Sciatic nerve (tissue), 2 donors: ENCODE data around the gene RPL18A. TPM values are rescaled to one million over a fixed set of nuclear protein-coding genes. Genes with fewer than 3 reads are reported as not detected.
A peak's percentile ranks its signal among the peaks of the same experiment; 100 is the strongest.

Source experiments
- ATAC-seq: fragments of 200-7000 bp; cut with Tn5 transposase; one replicate; pipeline ENCODE4 v1.9.1; 2020; ENCODE audit warnings: mild to moderate bottlenecking, moderate library complexity
- DNase-seq: peaks from one replicate; pipeline ENCODE4 v3.0.0-alpha.2; 2020; ENCODE audit warnings: low spot score
- intact Hi-C: fragments of 100-400 bp; cut with DNase I; formaldehyde crosslinking; loops from one replicate; pipeline ENCODE4 v1.14.2; 2022
- total RNA-seq: library from RNA; stranded (reverse); fragmentation: NEBNext Ultra II Directional; extraction: Animal tissue kit (Norgen Biotek cat#: 25700); gene quantifications from one replicate; pipeline ENCODE4 v1.2.1, GENCODE V29; 2021
- donor health status: DM: no; HTN: no; CAD: no.
- donor health status: DM: no; HTN: no; CAD: no.

The RPL18A gene
- total RNA-seq = 1,112 TPM

- peak; percentile 99 for ATAC-seq
- intact Hi-C loops = loop anchor here (10.0 kb wide), 1 partner anchor 135 kb away; no protein-coding TSS in a partner anchor
- peak; percentile 99 for DNase-seq
Measured at GRCh38 chr19:17859533-17860330, at the start of gene RPL18A. RPL18A (plus strand) TSS chr19:17859910; CDS start chr19:17859957, 47 bp downstream.

DNA sequence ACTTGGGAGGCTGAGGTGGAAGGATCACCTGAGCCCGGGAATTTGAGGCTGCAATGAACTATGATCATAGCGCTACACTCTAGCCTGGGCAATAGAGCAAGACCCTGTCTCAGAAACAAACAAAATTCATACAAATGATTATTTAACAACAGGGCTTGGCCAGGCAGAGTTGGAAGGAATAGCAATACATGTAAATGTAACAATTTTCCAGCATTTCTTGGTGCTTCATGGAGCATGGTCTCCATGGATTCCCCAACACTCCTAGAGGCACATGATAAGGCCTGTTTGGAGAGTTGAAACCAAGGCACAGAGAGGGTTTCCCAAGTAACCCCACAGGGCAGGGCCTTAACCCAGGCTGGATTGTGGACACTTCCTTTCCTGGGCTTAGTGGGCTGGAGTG, 48.6 kb upstream of the RPL18A start:
- intact Hi-C loops = no loop called here
- no peak for ATAC-seq
- no peak for DNase-seq

DNA sequence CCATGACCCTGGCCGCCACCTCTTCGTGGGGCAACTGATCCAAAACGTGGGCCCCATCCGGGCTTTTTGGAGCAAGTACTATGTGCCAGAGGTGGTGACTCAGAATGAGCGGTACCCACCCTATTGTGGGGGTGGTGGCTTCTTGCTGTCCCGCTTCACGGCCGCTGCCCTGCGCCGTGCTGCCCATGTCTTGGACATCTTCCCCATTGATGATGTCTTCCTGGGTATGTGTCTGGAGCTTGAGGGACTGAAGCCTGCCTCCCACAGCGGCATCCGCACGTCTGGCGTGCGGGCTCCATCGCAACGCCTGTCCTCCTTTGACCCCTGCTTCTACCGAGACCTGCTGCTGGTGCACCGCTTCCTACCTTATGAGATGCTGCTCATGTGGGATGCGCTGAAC, 48.0 kb upstream of the RPL18A start:
- intact Hi-C loops = no loop called here

DNA sequence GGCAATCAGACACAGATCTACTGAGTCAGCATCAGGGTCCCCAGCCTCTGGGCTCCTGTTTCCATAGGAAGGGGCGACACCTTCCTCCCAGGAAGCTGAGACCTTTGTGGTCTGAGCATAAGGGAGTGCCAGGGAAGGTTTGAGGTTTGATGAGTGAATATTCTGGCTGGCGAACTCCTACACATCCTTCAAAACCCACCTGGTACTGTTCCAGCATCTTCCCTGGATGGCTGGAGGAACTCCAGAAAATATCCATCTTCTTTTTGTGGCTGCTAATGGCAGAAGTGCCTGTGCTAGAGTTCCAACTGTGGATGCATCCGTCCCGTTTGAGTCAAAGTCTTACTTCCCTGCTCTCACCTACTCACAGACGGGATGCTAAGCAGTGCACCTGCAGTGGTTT, 47.6 kb upstream of the RPL18A start:
- intact Hi-C loops = no loop called here

More for the DNA sequence above, 48.0 kb upstream of the RPL18A start:
- DNase-seq = no peak
- ATAC-seq = no peak

GRCh38 chr19:17817668-17818363, 41.9 kb upstream of the RPL18A start:
- intact Hi-C loops = no loop called here
- no peak for ATAC-seq
- no peak for DNase-seq

More for the DNA sequence above, 47.6 kb upstream of the RPL18A start:
- DNase-seq = no peak
- no peak for ATAC-seq

GRCh38 chr19:17821190-17821589, 38.5 kb upstream of the RPL18A start, which contains the start of gene INSL3:
INSL3 (minus strand) TSS chr19:17821519; CDS start chr19:17821506, 13 bp downstream.
- ATAC-seq (no peak), DNase-seq (no peak)
- intact Hi-C loops = no loop called here

GRCh38 chr19:17824339-17824738, 35.4 kb upstream of the RPL18A start:
- DNase-seq (no peak), ATAC-seq (no peak)
- intact Hi-C loops = no loop called here

DNA sequence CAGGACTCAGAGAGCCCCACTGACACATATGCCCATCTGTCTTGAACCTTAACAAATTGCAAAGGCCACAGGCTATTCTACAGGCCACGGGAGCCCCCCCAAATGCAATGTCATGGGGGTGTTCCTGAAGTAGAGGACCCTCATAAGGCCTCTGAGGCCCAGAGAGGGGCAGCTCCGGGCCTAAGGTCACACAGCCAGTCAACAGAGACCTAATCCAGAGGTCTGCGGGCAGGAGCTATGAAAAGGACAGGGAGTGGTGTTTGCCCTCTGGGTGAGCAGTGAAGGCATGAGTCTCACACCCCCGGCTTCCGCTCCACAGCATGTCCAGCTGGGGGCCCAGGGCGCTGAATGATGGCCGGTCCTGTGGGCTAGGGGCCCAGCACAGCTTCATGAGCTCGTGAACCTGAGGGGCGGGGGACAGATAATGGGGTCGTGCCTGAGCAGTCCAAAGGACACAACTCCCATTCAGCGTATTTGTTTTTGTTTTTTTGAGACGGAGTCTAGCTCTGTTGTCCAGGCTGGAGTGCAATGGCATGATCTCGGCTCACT, 33.1 kb upstream of the RPL18A start:
- DNase-seq (no peak), ATAC-seq (no peak)
- intact Hi-C loops = no loop called here

- peak; percentile 68 for DNase-seq
- intact Hi-C loops = no loop called here
- ATAC-seq = peak; percentile 49
Measured at GRCh38 chr19:17829855-17830566, 29.7 kb upstream of the RPL18A start.

DNA sequence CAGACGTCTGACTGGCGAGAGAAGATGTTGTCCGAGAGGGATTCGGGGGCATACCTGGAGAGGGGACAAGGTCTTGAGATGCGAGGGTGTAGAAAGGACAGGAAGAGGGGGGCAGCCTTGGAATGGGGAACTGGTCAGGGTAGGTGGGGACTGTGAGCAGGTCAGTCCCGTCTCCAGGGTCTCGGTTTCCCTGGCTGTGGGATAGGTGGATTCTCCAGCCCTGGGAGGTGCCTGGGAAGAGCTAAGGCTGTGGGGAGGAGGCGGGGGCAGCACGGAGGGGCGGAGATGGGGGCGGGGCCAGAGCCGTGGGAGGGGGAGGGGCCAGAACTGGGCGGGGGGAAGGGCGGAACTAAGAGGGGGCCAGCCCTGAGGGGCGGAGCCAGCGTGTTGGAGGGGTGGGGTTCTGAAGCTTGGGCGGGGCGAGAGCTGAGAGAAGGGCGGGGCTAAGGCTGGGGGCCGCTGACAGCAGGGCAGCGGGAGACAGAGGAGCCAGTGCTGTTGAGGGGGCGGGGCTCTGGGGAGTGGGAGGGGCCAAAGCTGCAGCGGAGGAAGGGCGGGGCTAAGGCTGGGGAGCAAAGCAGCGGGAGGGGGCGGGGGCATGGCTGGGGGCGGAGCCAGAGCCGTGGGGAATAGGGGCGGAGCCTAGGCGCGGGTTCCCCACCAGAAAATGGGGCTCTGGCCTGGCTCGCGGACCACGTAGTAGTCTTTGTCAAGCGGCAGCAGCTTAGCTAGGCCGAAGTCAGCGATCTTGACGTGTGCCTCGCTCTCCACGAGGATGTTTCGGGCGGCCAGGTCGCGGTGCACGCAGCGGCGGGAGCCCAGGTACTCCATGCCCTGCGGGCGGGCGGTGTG, 28.9 kb upstream of the RPL18A start:
- intact Hi-C loops = no loop called here

GRCh38 chr19:17831419-17831888, 28.3 kb upstream of the RPL18A start:
- intact Hi-C loops = no loop called here
- DNase-seq = no peak

More for the DNA sequence above, 28.9 kb upstream of the RPL18A start:
- DNase-seq (peak; percentile 90), ATAC-seq (peak; percentile 96)

GRCh38 chr19:17832443-17833208, 27.1 kb upstream of the RPL18A start:
- no peak for DNase-seq

More at GRCh38 chr19:17831419-17831888, 28.3 kb upstream of the RPL18A start:
- no peak for ATAC-seq

DNA sequence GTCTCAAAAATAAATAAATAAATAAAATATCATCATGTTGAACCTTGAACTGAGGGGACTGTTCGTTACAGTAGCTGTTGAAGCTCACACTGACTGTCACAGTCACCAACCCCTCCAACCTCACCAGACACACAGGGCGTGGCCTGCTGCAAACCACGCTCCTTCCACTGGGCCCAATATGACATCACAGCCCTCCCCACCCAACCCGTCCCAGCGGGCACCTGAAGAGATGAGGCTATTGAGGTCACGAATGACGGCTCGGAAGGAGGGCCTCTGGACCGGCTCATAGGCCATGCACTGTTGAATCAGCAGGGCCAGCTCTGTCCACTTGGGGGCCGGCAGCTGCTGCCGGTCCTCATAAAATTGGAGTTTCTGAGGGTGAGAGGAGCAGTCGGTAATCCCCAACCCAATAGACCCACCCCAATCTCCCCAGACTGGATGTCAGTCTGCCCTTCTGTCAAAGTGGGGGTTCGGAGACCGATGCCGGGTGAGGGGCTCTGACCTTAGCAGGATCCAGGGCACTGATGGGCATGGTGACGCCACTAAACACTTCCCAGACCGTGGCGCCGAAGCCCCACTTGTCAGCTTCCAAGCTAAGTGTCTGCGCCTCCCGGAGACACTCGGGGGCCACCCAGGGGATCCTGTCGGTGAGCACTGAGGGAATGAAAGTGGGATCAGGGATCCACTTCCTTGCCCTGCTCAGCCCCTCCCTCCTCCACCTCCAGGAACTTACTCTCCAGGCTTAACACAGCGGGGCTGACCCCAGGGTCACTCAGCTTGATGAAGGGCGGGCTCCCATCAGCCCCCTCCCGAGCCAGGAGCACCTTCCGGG, 25.1 kb upstream of the RPL18A start:
- DNase-seq (no peak), ATAC-seq (no peak)
- intact Hi-C loops = no loop called here

More at GRCh38 chr19:17832443-17833208, 27.1 kb upstream of the RPL18A start:
- ATAC-seq = no peak
- intact Hi-C loops = no loop called here

DNA sequence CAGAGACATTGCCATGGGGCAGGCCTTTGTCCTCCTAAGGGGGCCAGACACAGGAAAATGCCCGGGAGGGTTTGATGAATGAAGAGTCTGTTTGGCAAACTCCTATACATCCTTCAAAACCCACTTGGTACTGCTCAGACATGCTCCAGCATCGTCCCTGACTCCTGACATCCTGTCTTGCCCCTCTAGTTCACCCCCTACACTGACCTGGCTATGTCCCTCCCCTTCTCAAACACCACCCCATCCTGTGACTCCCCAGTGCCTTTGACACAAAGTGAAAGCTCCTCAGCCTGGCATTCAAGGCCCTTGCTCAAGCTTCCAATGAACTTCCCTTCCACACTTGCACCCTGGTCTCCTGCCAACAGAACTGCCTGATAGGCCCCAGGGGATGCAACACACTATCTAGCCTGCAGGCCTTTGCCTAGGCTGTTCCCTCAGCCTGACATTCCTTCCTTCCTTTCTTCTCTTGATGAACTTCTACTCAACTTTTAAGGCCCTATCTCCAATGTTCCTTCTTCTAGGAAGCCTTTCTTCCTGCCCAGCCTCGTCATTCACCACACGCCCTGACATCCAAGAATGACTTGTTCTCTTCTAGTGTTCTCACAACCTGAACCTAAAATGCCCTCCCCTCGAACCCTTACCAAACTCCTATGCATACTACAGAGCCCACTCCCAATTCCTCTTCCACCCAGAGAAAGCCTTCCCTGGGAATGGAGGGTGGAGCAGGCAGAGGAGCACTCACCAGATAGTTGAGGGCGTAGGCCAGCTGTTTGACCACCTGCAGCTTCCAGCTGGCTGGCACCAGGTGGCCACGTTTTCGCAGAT, 24.3 kb upstream of the RPL18A start:
- ATAC-seq (no peak), DNase-seq (no peak)
- intact Hi-C loops = no loop called here

GRCh38 chr19:17836530-17836929, 23.2 kb upstream of the RPL18A start:
- no peak for DNase-seq
- intact Hi-C loops = no loop called here
- ATAC-seq = no peak

DNA sequence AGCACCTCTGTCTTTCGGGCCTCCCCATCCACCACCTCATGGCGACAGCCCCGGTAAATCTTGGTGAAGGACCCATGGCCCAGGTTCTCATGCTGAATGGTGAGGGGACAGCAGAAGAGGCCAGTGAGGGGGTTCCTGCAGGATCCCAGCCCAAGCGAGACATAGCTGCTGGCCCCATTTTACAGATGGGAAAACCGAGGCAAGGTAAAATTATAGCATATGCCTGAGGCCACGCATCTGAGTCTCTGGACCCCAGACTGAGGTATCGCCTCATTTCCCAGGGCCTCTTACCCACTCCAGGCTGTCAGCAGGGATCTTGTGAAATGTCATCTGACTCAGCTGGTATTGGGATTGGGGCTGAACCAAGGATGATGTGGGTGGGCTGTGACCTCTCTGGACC, 21.7 kb upstream of the RPL18A start:
- DNase-seq (no peak), ATAC-seq (no peak)
- intact Hi-C loops = no loop called here
